ENCODE measurements around the gene GRIK5.

GRCh38 chr19:42060117-42060516 lies 9.9 kb downstream of the GRIK5 start:
- TF ChIP-seq, protein P1, sequence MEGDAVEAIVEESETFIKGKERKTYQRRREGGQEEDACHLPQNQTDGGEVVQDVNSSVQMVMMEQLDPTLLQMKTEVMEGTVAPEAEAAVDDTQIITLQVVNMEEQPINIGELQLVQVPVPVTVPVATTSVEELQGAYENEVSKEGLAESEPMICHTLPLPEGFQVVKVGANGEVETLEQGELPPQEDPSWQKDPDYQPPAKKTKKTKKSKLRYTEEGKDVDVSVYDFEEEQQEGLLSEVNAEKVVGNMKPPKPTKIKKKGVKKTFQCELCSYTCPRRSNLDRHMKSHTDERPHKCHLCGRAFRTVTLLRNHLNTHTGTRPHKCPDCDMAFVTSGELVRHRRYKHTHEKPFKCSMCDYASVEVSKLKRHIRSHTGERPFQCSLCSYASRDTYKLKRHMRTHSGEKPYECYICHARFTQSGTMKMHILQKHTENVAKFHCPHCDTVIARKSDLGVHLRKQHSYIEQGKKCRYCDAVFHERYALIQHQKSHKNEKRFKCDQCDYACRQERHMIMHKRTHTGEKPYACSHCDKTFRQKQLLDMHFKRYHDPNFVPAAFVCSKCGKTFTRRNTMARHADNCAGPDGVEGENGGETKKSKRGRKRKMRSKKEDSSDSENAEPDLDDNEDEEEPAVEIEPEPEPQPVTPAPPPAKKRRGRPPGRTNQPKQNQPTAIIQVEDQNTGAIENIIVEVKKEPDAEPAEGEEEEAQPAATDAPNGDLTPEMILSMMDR (IDR thresholded peaks at IDR 0.05) = no peak
- TF ChIP-seq POLR2A (IDR thresholded peaks at IDR 0.05) = no peak
